ENCODE data around the gene CTSA.

- TF ChIP-seq CTCF (IDR thresholded peaks at IDR 0.05; ENCODE audit: insufficient read depth, low read depth, low read length) (no peak), EZH2 (IDR thresholded peaks at IDR 0.05; ENCODE audit: insufficient read depth, low read length) (no peak)
Measured at GRCh38 chr20:45859916-45860315, 31.2 kb upstream of the CTSA start.

Measured in astrocyte (in vitro differentiated cells and primary cell).